Measurements from ENCODE around the gene ATG2A.

- TF ChIP-seq EZH2 (IDR thresholded peaks at IDR 0.05; ENCODE audit: low read length), result no peak
- TF ChIP-seq, protein P1, sequence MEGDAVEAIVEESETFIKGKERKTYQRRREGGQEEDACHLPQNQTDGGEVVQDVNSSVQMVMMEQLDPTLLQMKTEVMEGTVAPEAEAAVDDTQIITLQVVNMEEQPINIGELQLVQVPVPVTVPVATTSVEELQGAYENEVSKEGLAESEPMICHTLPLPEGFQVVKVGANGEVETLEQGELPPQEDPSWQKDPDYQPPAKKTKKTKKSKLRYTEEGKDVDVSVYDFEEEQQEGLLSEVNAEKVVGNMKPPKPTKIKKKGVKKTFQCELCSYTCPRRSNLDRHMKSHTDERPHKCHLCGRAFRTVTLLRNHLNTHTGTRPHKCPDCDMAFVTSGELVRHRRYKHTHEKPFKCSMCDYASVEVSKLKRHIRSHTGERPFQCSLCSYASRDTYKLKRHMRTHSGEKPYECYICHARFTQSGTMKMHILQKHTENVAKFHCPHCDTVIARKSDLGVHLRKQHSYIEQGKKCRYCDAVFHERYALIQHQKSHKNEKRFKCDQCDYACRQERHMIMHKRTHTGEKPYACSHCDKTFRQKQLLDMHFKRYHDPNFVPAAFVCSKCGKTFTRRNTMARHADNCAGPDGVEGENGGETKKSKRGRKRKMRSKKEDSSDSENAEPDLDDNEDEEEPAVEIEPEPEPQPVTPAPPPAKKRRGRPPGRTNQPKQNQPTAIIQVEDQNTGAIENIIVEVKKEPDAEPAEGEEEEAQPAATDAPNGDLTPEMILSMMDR (optimal IDR thresholded peaks at IDR 0.05 in 1 of 3, IDR thresholded peaks at IDR 0.05 in 1 of 3, conservative IDR thresholded peaks at IDR 0.05 in 1 of 3; ENCODE audit: extremely low read depth in 1 of 3, insufficient read depth in 2 of 3, low read length in 3 of 3), result no peak
These were observed 42.4 kb downstream of the ATG2A start for GRCh38 chr11:64874308-64875240.

Data from keratinocyte (primary cell).